Ectodermal cell (in vitro differentiated cells): Measurements from ENCODE around the gene KIAA1958.

Experiments used
- H3K27ac ChIP-seq: 2 replicates; pipeline ENCODE4 v1.7.0; 2013; ENCODE audit warnings: mild to moderate bottlenecking, low read depth, low read length; ENCODE audit not compliant: insufficient read depth, poor library complexity, severe bottlenecking
- H3K27me3 ChIP-seq: 2 replicates; pipeline ENCODE4 v1.7.0; 2013; ENCODE audit warnings: mild to moderate bottlenecking, low read length; ENCODE audit not compliant: insufficient read depth, control insufficient read depth, poor library complexity, severe bottlenecking
- H3K36me3 ChIP-seq: one replicate; pipeline ENCODE4 v1.7.0; 2013; ENCODE audit warnings: low read length; ENCODE audit not compliant: control insufficient read depth, insufficient read depth
- H3K4me1 ChIP-seq: one replicate; pipeline ENCODE4 v1.7.0; 2013; ENCODE audit warnings: low read length; ENCODE audit not compliant: control insufficient read depth, insufficient read depth
- H3K4me3 ChIP-seq: 2 replicates; pipeline ENCODE4 v1.7.0; 2013; ENCODE audit warnings: low read depth, low read length, control low read depth; ENCODE audit not compliant: insufficient read depth
- H3K9me3 ChIP-seq: 2 replicates; pipeline ENCODE4 v1.7.0; 2013; ENCODE audit warnings: mild to moderate bottlenecking, low read length, moderate library complexity; ENCODE audit not compliant: control insufficient read depth
- WGBS, 2 experiments: methylation state at CpG; one replicate each; pipeline ENCODE4 v1.1.7; 2013; ENCODE audit warnings: missing lambda C conversion rate in 2 of 2; 5-methylcytosine and 5-hydroxymethylcytosine counted together

KIAA1958 gene

GRCh38 chr9:112617371-112617770 is 130.7 kb downstream of the KIAA1958 start:
- Histone ChIP-seq H3K27ac (no peak overlapping the region), H3K4me1 (peaks cover 6% of the 10 kb centered on the region), H3K36me3 (peaks cover 5% of the 10 kb centered on the region), H3K4me3 (no peak overlapping the region), H3K9me3 (no peaks in the 10 kb centered on the region), H3K27me3 (no peaks in the 10 kb centered on the region)
- 91 to 94% methylated on average over 7 to 8 of the region's 8 CpGs for WGBS, 2 experiments

- Histone ChIP-seq H3K9me3 (no peaks in the 10 kb centered on the region), H3K4me3 (no peak overlapping the region), H3K4me1 (peaks cover 6% of the 10 kb centered on the region), H3K27ac (no peak overlapping the region), H3K36me3 (peaks cover 5% of the 10 kb centered on the region), H3K27me3 (no peaks in the 10 kb centered on the region)
- 86% methylated on average over 18 to 19 of the region's 21 CpGs for WGBS, 2 experiments
Measured at GRCh38 chr9:112618385-112619009, 131.9 kb downstream of the KIAA1958 start.

- no peak overlapping the region for H3K4me3 ChIP-seq
- no peaks in the 10 kb centered on the region for H3K27me3 ChIP-seq
- WGBS, 2 experiments: 88 to 90% methylated on average over 2 of the region's 2 CpGs
- peaks cover 5% of the 10 kb centered on the region for H3K36me3 ChIP-seq
- H3K27ac ChIP-seq: no peak overlapping the region
- H3K9me3 ChIP-seq: no peaks in the 10 kb centered on the region
- H3K4me1 ChIP-seq: peaks cover 6% of the 10 kb centered on the region
Measured at GRCh38 chr9:112620388-112620787, 133.8 kb downstream of the KIAA1958 start.

GRCh38 chr9:112621018-112621655 is 134.5 kb downstream of the KIAA1958 start:
- Histone ChIP-seq H3K27ac (no peak overlapping the region), H3K4me1 (peaks cover 6% of the 10 kb centered on the region), H3K4me3 (no peak overlapping the region), H3K36me3 (peaks cover 5% of the 10 kb centered on the region), H3K27me3 (no peaks in the 10 kb centered on the region), H3K9me3 (no peaks in the 10 kb centered on the region)
- WGBS, 2 experiments: 87 to 91% methylated on average over 3 of the region's 3 CpGs

- peaks cover 5% of the 10 kb centered on the region for H3K4me1 ChIP-seq
- H3K4me3 ChIP-seq: no peak overlapping the region
- 83 to 100% methylated on average over 2 of the region's 2 CpGs for WGBS, 2 experiments
- H3K9me3 ChIP-seq: no peaks in the 10 kb centered on the region
- peaks cover 4% of the 10 kb centered on the region for H3K36me3 ChIP-seq
- no peaks in the 10 kb centered on the region for H3K27me3 ChIP-seq
- H3K27ac ChIP-seq: no peak overlapping the region
Measured at GRCh38 chr9:112623198-112623597, 136.6 kb downstream of the KIAA1958 start.

GRCh38 chr9:112624711-112625707 is 138.4 kb downstream of the KIAA1958 start:
- Histone ChIP-seq H3K27me3 (no peaks in the 10 kb centered on the region), H3K4me3 (no peak overlapping the region), H3K36me3 (no peaks in the 10 kb centered on the region), H3K4me1 (peaks cover 10% of the 10 kb centered on the region), H3K9me3 (no peaks in the 10 kb centered on the region), H3K27ac (no peak overlapping the region)
- 89 to 93% methylated on average over 7 of the region's 7 CpGs for WGBS, 2 experiments

GRCh38 chr9:112629671-112630485 is 143.3 kb downstream of the KIAA1958 start:
- Histone ChIP-seq H3K27me3 (no peaks in the 10 kb centered on the region), H3K36me3 (no peaks in the 10 kb centered on the region), H3K9me3 (no peaks in the 10 kb centered on the region), H3K27ac (peak overlapping the region; percentile 21), H3K4me1 (peaks cover 11% of the 10 kb centered on the region), H3K4me3 (no peak overlapping the region)
- 65 to 78% methylated on average over 6 of the region's 6 CpGs for WGBS, 2 experiments

- 97 to 98% methylated on average over 2 of the region's 3 CpGs for WGBS, 2 experiments
- no peaks in the 10 kb centered on the region for H3K27me3 ChIP-seq
- no peaks in the 10 kb centered on the region for H3K36me3 ChIP-seq
- H3K4me3 ChIP-seq: no peak overlapping the region
- H3K4me1 ChIP-seq: peaks cover 11% of the 10 kb centered on the region
- H3K27ac ChIP-seq: no peak overlapping the region
- H3K9me3 ChIP-seq: no peaks in the 10 kb centered on the region
Measured at GRCh38 chr9:112631313-112632070, 144.9 kb downstream of the KIAA1958 start.

GRCh38 chr9:112640311-112640710 is 153.7 kb downstream of the KIAA1958 start:
- H3K27me3 ChIP-seq: no peaks in the 10 kb centered on the region
- no peak overlapping the region for H3K27ac ChIP-seq
- no peaks in the 10 kb centered on the region for H3K4me1 ChIP-seq
- peaks cover 10% of the 10 kb centered on the region for H3K36me3 ChIP-seq
- peaks cover 6% of the 10 kb centered on the region for H3K9me3 ChIP-seq
- WGBS, 2 experiments: 95 to 98% methylated on average over 4 of the region's 4 CpGs
- no peak overlapping the region for H3K4me3 ChIP-seq
